Panc1 (cell line): ENCODE results near the gene ARG2. TPM values are rescaled to one million over a fixed set of nuclear protein-coding genes. Genes with fewer than 3 reads are reported as not detected.
"Not testable (repeated sequence)": the region's sequence is repeated elsewhere in the genome, so short reads cannot be mapped to it uniquely, and the experiment has no call there.

Experiments
- ATAC-seq: fragments of 200-7000 bp; cut with Tn5 transposase; 2 replicates; pipeline ENCODE4 v1.9.1; 2020; ENCODE audit warnings: mild to moderate bottlenecking, moderate library complexity
- BruUV-seq: library from RNA; stranded (reverse); fragments of 400-500 nt; replicated peaks from 2 replicates; lab custom pipeline; 2021; lab: Mats Ljungman, UMichigan
- CTCF ChIA-PET: fragments of 300-600 bp; sonication (Branson Sonifier 250); formaldehyde crosslinking; loops from one replicate; lab custom pipeline; 2022; ENCODE audit warnings: antibody characterized with exemption; lab: Charles Lee
- POLR2A ChIA-PET: fragments of 300-600 bp; sonication (Branson Sonifier 250); formaldehyde crosslinking; loops from one replicate; lab custom pipeline; 2022; ENCODE audit warnings: antibody characterized with exemption; lab: Charles Lee
- DNase-seq: peaks from one replicate; pipeline ENCODE4 v3.0.0-alpha.2; 2010; ENCODE audit warnings: low read depth, low spot score
- H3K27ac ChIP-seq: 2 replicates; pipeline ENCODE4 v1.5.1; 2011; ENCODE audit warnings: mild to moderate bottlenecking, low read length, inconsistent platforms
- H3K27me3 ChIP-seq: fragments of 200-500 bp; sonication (Bioruptor generic); 2 replicates; pipeline ENCODE4 v1.6.0; 2014; ENCODE audit warnings: low read length, inconsistent platforms; ENCODE audit not compliant: control insufficient read depth, insufficient read depth
- H3K36me3 ChIP-seq: fragments of 200-500 bp; sonication (Bioruptor generic); 2 replicates; pipeline ENCODE4 v1.5.1; 2014; ENCODE audit warnings: inconsistent platforms, mild to moderate bottlenecking, low read length, moderate library complexity; ENCODE audit not compliant: control insufficient read depth, insufficient read depth
- H3K4me1 ChIP-seq: 2 replicates; pipeline ENCODE4 v1.5.1; 2011; ENCODE audit warnings: inconsistent platforms, mild to moderate bottlenecking, low read length, moderate library complexity; ENCODE audit not compliant: control insufficient read depth, insufficient read depth
- H3K4me3 ChIP-seq, 2 experiments: 2 replicates each; pipeline ENCODE4 v1.5.1; 2011 to 2012; ENCODE audit warnings: low read depth in 2 of 2, low read length in 2 of 2, mild to moderate bottlenecking in 2 of 2, inconsistent platforms in 1 of 2, moderate library complexity in 1 of 2
- H3K9me3 ChIP-seq: fragments of 200-500 bp; sonication (Bioruptor generic); 2 replicates; pipeline ENCODE4 v1.5.1; 2014; ENCODE audit warnings: low read depth, mild to moderate bottlenecking, inconsistent platforms, low read length, moderate library complexity; ENCODE audit not compliant: control insufficient read depth, insufficient read depth
- CTCF ChIP-seq: fragments of 450-650 bp; IDR thresholded peaks from 2 replicates; pipeline ENCODE4 v1.5.1; 2017; ENCODE audit warnings: mild to moderate bottlenecking
- POLR2AphosphoS5 ChIP-seq: IDR thresholded peaks from 2 replicates; pipeline ENCODE4 v1.6.1; 2012; ENCODE audit warnings: mild to moderate bottlenecking, low read depth, low read length, moderate library complexity
- REST ChIP-seq, 2 experiments: IDR thresholded peaks; 2 replicates each; pipeline ENCODE4 v1.6.1; 2011 to 2012; ENCODE audit warnings: low read depth in 2 of 2, control low read depth in 1 of 2, low read length in 1 of 2, mild to moderate bottlenecking in 1 of 2, moderate library complexity in 1 of 2; ENCODE audit not compliant: insufficient read depth in 1 of 2
- SIN3A ChIP-seq: IDR thresholded peaks from 2 replicates; pipeline ENCODE4 v1.6.1; 2012; ENCODE audit warnings: low read depth, mild to moderate bottlenecking, low read length, moderate library complexity, borderline replicate concordance; ENCODE audit not compliant: insufficient read depth
- TCF7L2 ChIP-seq: IDR thresholded peaks from 2 replicates; pipeline ENCODE4 v1.6.1; 2011; ENCODE audit warnings: mild to moderate bottlenecking, low read depth, low read length, inconsistent platforms
- in situ Hi-C: cut with HindIII; loops from 2 replicates; pipeline ENCODE4 v1.10.0; 2016; ENCODE audit warnings: low sequenced_read_pairs, low pct_unique_long_range_greater_than_20kb
- intact Hi-C: fragments of 100-400 bp; cut with micrococcal nuclease; formaldehyde crosslinking; loops from one replicate; pipeline ENCODE4 v1.10.0; 2022; ENCODE audit not compliant: unreplicated experiment
- total RNA-seq: library from RNA; stranded (reverse); gene quantifications from one replicate; pipeline ENCODE4 v1.2.1, GENCODE V29; 2021; ENCODE audit not compliant: unreplicated experiment

The ARG2 gene
- total RNA-seq, 1 experiment from 2014 or later = 1.1 TPM

GRCh38 chr14:67589204-67589770, 30.4 kb upstream of the ARG2 start:
- no peak for DNase-seq
- H3K4me3 ChIP-seq = no peak overlapping the region
- intact Hi-C loops = loop anchor here (10.0 kb wide), 1 partner anchor 76 kb away; no protein-coding TSS in a partner anchor
- in situ Hi-C loops = no loop called here
- BruUV-seq = no TSS peak
- CTCF ChIA-PET = no interaction called here
- no peaks in the 10 kb centered on the region for H3K9me3 ChIP-seq
- H3K36me3 ChIP-seq = 0 out of 2 replicates have a peak, but pooled peaks cover 2% of the 10 kb centered on the region
- no peak overlapping the region for H3K27ac ChIP-seq
- TF ChIP-seq TCF7L2 (no peak), POLR2AphosphoS5 (no peak), CTCF (no peak), REST (IDR thresholded peaks at IDR 0.05; ENCODE audit: insufficient read depth in 1 of 2, low read depth in 2 of 2, low read length in 1 of 2) (no peak), SIN3A (no peak)
- ATAC-seq = no peak
- H3K27me3 ChIP-seq = no peaks in the 10 kb centered on the region
- no peaks in the 10 kb centered on the region for H3K4me1 ChIP-seq
- POLR2A ChIA-PET = no interaction called here

- ATAC-seq, BruUV-seq, H3K4me3 ChIP-seq, H3K27ac ChIP-seq, H3K27me3 ChIP-seq, in situ Hi-C loops, H3K4me1 ChIP-seq, H3K36me3 ChIP-seq, H3K9me3 ChIP-seq, POLR2A ChIA-PET, CTCF ChIA-PET, intact Hi-C loops, DNase-seq: not testable (repeated sequence)
These were observed 26.1 kb upstream of the ARG2 start for GRCh38 chr14:67593650-67594049.

- no peaks in the 10 kb centered on the region for H3K27me3 ChIP-seq
These were observed 24.3 kb upstream of the ARG2 start for GRCh38 chr14:67595392-67595791.

More at GRCh38 chr14:67595392-67595791, 24.3 kb upstream of the ARG2 start:
- ATAC-seq = no peak
- Histone ChIP-seq H3K4me1 (no peaks in the 10 kb centered on the region), H3K9me3 (no peaks in the 10 kb centered on the region), H3K36me3 (peaks cover 2% of the 10 kb centered on the region; the same call in 1 of the 2 replicates), H3K4me3 (no peak overlapping the region), H3K27ac (no peak overlapping the region)
- intact Hi-C loops (no loop called here), in situ Hi-C loops (no loop called here)
- ChIA-PET POLR2A (no interaction called here), CTCF (no interaction called here)
- TF ChIP-seq CTCF = no peak
- TF ChIP-seq SIN3A = no peak
- no peak for TF ChIP-seq TCF7L2
- no peak for TF ChIP-seq POLR2AphosphoS5
- no peak for TF ChIP-seq REST (IDR thresholded peaks at IDR 0.05; ENCODE audit: insufficient read depth in 1 of 2, low read depth in 2 of 2, low read length in 1 of 2)
- BruUV-seq = no TSS peak
- no peak for DNase-seq
